Transverse colon (tissue), 3 donors: ENCODE measurements around the gene YTHDF1.

ENCODE experiments used
- CTCF ChIP-seq, 5 experiments: fragments of 200-600 bp in 3 of 5; fragments of 450-650 bp in 2 of 5; sonication (generic) in 3 of 5; IDR thresholded peaks; 1 replicate in 2 of 5; 2 replicates in 3 of 5; pipeline ENCODE4 v1.5.1; 2016 to 2017; ENCODE audit warnings: antibody characterized with exemption in 5 of 5, inconsistent platforms in 3 of 5, mild to moderate bottlenecking in 2 of 5, moderate library complexity in 1 of 5
- EP300 ChIP-seq: sonication (generic); formaldehyde crosslinking; IDR thresholded peaks from one replicate; pipeline ENCODE4 v1.6.1; 2017; ENCODE audit warnings: antibody characterized with exemption, low read depth
- POLR2A ChIP-seq: fragments of 450-650 bp; IDR thresholded peaks from one replicate; pipeline ENCODE4 v1.6.1; 2016; ENCODE audit warnings: antibody characterized with exemption, mild to moderate bottlenecking, moderate library complexity

GRCh38 chr20:63264000-63264399 lies 48.1 kb upstream of the YTHDF1 start:
- TF ChIP-seq POLR2A (no peak), CTCF (IDR thresholded peaks at IDR 0.05) (no peak), EP300 (no peak)
